NCI-H2107 treated with DMSO at 0.1 percent for 48 hours (cell line): Measurements from ENCODE around the gene ARID1B.

Experiments
- DNase-seq: peaks from one replicate; lab custom pipeline; 2025; ENCODE audit not compliant: unreplicated experiment; lab: John Stamatoyannopoulos, UW

The ARID1B gene

GRCh38 chr6:157253017-157253416, 475.8 kb downstream of the ARID1B start:
- DNase-seq, result no peak

- DNase-seq, result peak; percentile 83
Observed at GRCh38 chr6:157253699-157254098, 476.5 kb downstream of the ARID1B start.

- DNase-seq, result no peak
Observed at GRCh38 chr6:157254538-157254937, 477.4 kb downstream of the ARID1B start.

- no peak for DNase-seq
Observed at GRCh38 chr6:157255079-157255478, 477.9 kb downstream of the ARID1B start.

GRCh38 chr6:157258878-157259277, 481.7 kb downstream of the ARID1B start:
- DNase-seq, result no peak

GRCh38 chr6:157259443-157259842, 482.3 kb downstream of the ARID1B start:
- DNase-seq, result no peak
